ENCODE measurements around the gene PRM1. TPM values are rescaled to one million over a fixed set of nuclear protein-coding genes. Genes with fewer than 3 reads are reported as not detected.
A peak's percentile ranks its signal among the peaks of the same experiment; 100 is the strongest.

The PRM1 gene
- total and polyA plus RNA-seq, 2 of the 13 experiments (the other 11 are each of a cell fraction or from before 2014, with no cell fraction given): not detected

DNA sequence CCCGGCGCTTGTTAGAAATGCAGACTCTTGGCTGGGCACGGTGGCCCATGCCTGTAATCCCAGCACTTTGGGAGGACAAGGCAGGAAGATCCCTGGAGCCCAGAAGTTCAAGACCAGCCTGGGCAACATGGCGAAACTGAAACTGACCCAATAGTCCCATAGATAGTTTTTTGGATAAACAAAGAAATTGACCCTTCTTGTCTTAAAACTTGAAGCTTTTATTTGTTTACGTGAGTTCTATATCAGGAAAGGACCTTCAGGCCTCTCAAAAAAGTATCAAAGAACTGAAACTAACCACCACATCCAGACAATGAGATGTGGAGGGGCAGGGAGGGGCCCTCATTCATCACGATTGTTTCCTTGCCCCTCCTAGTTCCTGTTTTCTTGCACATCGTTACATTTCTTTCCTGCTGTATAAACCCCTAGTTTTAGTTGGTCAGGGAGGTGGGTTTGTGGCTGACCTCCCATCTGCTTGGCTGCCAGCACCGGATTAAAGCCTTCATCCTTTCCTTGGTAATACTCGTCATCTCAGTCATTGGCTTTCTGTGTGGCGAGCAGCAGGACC, 29.9 kb upstream of the PRM1 start:
- ATAC-seq: no peak
- no peak overlapping the region for H2AFZ ChIP-seq (ENCODE audit: low read length)
- BruUV-seq (replicated peaks): no TSS peak
- TF ChIP-seq ZSCAN25 (CRISPR knock-in tag; IDR thresholded peaks at IDR 0.05) (no peak), RARG (CRISPR knock-in tag; IDR thresholded peaks at IDR 0.05; ENCODE audit: low read depth) (0 out of 2 replicates have a peak, but pooled peaks have one; percentile 15), GATAD2A (CRISPR knock-in tag; IDR thresholded peaks at IDR 0.05) (0 out of 2 replicates have a peak, but pooled peaks have one; percentile 20), ZNF326 (CRISPR knock-in tag; IDR thresholded peaks at IDR 0.05; ENCODE audit: borderline replicate concordance) (peak; percentile 25; the same call in 1 of the 2 replicates), PRMT3 (CRISPR knock-in tag; IDR thresholded peaks at IDR 0.05; ENCODE audit: borderline replicate concordance, low read depth) (no peak), ZNF354B (CRISPR knock-in tag; IDR thresholded peaks at IDR 0.05) (no peak), ASH2L (IDR thresholded peaks at IDR 0.05; ENCODE audit: insufficient read length, low read depth, low read length) (peak; percentile 1), ZSCAN31 (CRISPR knock-in tag; IDR thresholded peaks at IDR 0.05; ENCODE audit: low read depth) (0 out of 2 replicates have a peak, but pooled peaks have one; percentile 10), ZC3H13 (CRISPR knock-in tag; IDR thresholded peaks at IDR 0.05) (no peak), TGIF2 (CRISPR knock-in tag; IDR thresholded peaks at IDR 0.05) (no peak), ZNF550 (CRISPR knock-in tag; IDR thresholded peaks at IDR 0.05; ENCODE audit: borderline replicate concordance) (0 out of 2 replicates have a peak, but pooled peaks have one; percentile 68), ZNF543 (CRISPR knock-in tag; IDR thresholded peaks at IDR 0.05) (0 out of 2 replicates have a peak, but pooled peaks have one; percentile 21), NFE2L2 (IDR thresholded peaks at IDR 0.05; ENCODE audit: low read length) (no peak), KLF16 (CRISPR knock-in tag; IDR thresholded peaks at IDR 0.05) (no peak), MXD4 (CRISPR knock-in tag; IDR thresholded peaks at IDR 0.05) (no peak), ZNF3 (CRISPR knock-in tag; IDR thresholded peaks at IDR 0.05) (no peak; the same call in 1 of the 2 replicates), ZNF556 (CRISPR knock-in tag; IDR thresholded peaks at IDR 0.05; ENCODE audit: borderline replicate concordance) (no peak), PCBP1 (IDR thresholded peaks at IDR 0.05; ENCODE audit: borderline replicate concordance, low read depth, low read length) (no peak), ZNF20 (CRISPR knock-in tag; IDR thresholded peaks at IDR 0.05) (no peak), HOXA3 (CRISPR knock-in tag; IDR thresholded peaks at IDR 0.05) (no peak), ZNF230 (CRISPR knock-in tag; IDR thresholded peaks at IDR 0.05) (0 out of 2 replicates have a peak, but pooled peaks have one; percentile 10), SNAI1 (CRISPR knock-in tag; IDR thresholded peaks at IDR 0.05; ENCODE audit: borderline replicate concordance) (0 out of 2 replicates have a peak, but pooled peaks have one; percentile 16), ZC3H4 (CRISPR knock-in tag; IDR thresholded peaks at IDR 0.05; ENCODE audit: borderline replicate concordance) (no peak)
- TF ChIP-seq, protein P1, sequence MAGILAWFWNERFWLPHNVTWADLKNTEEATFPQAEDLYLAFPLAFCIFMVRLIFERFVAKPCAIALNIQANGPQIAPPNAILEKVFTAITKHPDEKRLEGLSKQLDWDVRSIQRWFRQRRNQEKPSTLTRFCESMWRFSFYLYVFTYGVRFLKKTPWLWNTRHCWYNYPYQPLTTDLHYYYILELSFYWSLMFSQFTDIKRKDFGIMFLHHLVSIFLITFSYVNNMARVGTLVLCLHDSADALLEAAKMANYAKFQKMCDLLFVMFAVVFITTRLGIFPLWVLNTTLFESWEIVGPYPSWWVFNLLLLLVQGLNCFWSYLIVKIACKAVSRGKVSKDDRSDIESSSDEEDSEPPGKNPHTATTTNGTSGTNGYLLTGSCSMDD (CRISPR knock-in tag; IDR thresholded peaks at IDR 0.05): no peak
- TF ChIP-seq, protein P2, sequence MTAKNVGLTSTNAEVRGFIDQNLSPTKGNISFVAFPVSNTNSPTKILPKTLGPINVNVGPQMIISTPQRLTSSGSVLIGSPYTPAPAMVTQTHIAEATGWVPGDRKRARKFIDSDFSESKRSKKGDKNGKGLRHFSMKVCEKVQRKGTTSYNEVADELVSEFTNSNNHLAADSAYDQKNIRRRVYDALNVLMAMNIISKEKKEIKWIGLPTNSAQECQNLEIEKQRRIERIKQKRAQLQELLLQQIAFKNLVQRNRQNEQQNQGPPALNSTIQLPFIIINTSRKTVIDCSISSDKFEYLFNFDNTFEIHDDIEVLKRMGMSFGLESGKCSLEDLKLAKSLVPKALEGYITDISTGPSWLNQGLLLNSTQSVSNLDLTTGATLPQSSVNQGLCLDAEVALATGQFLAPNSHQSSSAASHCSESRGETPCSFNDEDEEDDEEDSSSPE (CRISPR knock-in tag; IDR thresholded peaks at IDR 0.05): no peak

More for the DNA sequence above, 29.9 kb upstream of the PRM1 start:
- in situ Hi-C loops (cut with HindIII; ENCODE audit: extremely low pct_ligation_motif_present, low pct_unique_long_range_greater_than_20kb): no loop called here
- FAIRE-seq: no peak
- Histone ChIP-seq H3K4me1 (ENCODE audit: insufficient read depth, low read length) (peaks cover 91% of the 10 kb centered on the region), H3K9ac (ENCODE audit: insufficient read depth, low read depth, low read length) (peak overlapping the region; percentile 62), H3K27me3 (ENCODE audit: control insufficient read depth in 1 of 2, insufficient read depth in 2 of 2, low read length in 2 of 2) (no peaks in the 10 kb centered on the region), H3K4me2 (ENCODE audit: low read depth, low read length) (no peak overlapping the region), H3K4me3 (replicated peaks in 1 of 3; ENCODE audit: insufficient read depth in 1 of 3, low read depth in 2 of 3, low read length in 3 of 3) (no peak overlapping the region), H3K79me2 (ENCODE audit: insufficient read depth, low read length) (no peaks in the 10 kb centered on the region), H3K27ac (ENCODE audit: extremely low read length, insufficient read depth, low read length) (peak overlapping the region; percentile 89), H4K20me1 (ENCODE audit: insufficient read depth, low read length) (no peaks in the 10 kb centered on the region), H3K9me3 (ENCODE audit: low read length) (no peaks in the 10 kb centered on the region), H3K36me3 (replicated peaks in 1 of 2; ENCODE audit: control insufficient read depth in 1 of 2, insufficient read depth in 2 of 2, low read length in 2 of 2) (no peaks in the 10 kb centered on the region)
- ChIA-PET CTCF (ENCODE audit: low intra/inter-chr PET ratio, low total read pairs) (no interaction called here), POLR2A (interaction anchor here (0.8 to 7.4 kb wide), 15 partner anchors 13 to 486 kb away, joined by 3 to 234 read pairs (median 6); partner anchors contain the start of genes DEXI, PRM2, PRM3 and SOCS1)
- no peak for DNase-seq (ENCODE audit: low spot score)
- 85% methylated on average over 10 of the region's 10 CpGs for WGBS (ENCODE audit: low lambda C conversion rate)
- intact Hi-C loops (cut with micrococcal nuclease; ENCODE audit: unreplicated experiment): loop anchor here (2.0 kb wide), 1 partner anchor 54 kb away; the partner anchor contains the start of gene SOCS1
